Tibial nerve (tissue), 4 donors: ENCODE data around the gene CD93. TPM values are rescaled to one million over a fixed set of nuclear protein-coding genes. Genes with fewer than 3 reads are reported as not detected.

Experiments
- DNase-seq, 2 donors: peaks; one replicate each; pipeline ENCODE4 v3.0.0-alpha.2; 2019; ENCODE audit warnings: low spot score in 2 of 2
- H3K27ac ChIP-seq, 4 donors: fragments of 200-600 bp; sonication (generic) in 3 of 4; one replicate each; pipeline ENCODE4 v1.5.1; 2017 to 2019; ENCODE audit warnings: mild to moderate bottlenecking in 1 of 4
- H3K27me3 ChIP-seq, 2 donors: fragments of 200-600 bp; sonication (generic) in 1 of 2; one replicate each; pipeline versions ENCODE4 v1.5.1 to v1.6.0; 2017 to 2019
- H3K36me3 ChIP-seq, 3 donors: fragments of 200-600 bp; sonication (generic); one replicate each; pipeline ENCODE4 v1.5.1; 2018 to 2019
- H3K4me1 ChIP-seq, 4 donors: fragments of 200-600 bp; sonication (generic) in 3 of 4; one replicate each; pipeline ENCODE4 v1.5.1; 2017 to 2019
- H3K4me3 ChIP-seq, 4 donors: fragments of 200-600 bp; sonication (generic) in 3 of 4; one replicate each; pipeline ENCODE4 v1.5.1; 2017 to 2019; ENCODE audit warnings: mild to moderate bottlenecking in 1 of 4, moderate library complexity in 1 of 4
- H3K9me3 ChIP-seq, 4 donors: fragments of 200-600 bp; sonication (generic) in 3 of 4; one replicate each; pipeline ENCODE4 v1.5.1; 2017 to 2019
- CTCF ChIP-seq, 5 experiments: fragments of 200-600 bp in 3 of 5; fragments of 450-650 bp in 2 of 5; sonication (generic) in 3 of 5; IDR thresholded peaks; one replicate each; pipeline ENCODE4 v1.5.1; 2016 to 2019; ENCODE audit warnings: antibody characterized with exemption in 5 of 5, mild to moderate bottlenecking in 3 of 5, moderate library complexity in 2 of 5
- EP300 ChIP-seq, 2 donors: sonication (generic); formaldehyde crosslinking; IDR thresholded peaks; one replicate each; pipeline ENCODE4 v1.6.1; 2017; ENCODE audit warnings: antibody characterized with exemption in 2 of 2, mild to moderate bottlenecking in 1 of 2
- POLR2A ChIP-seq, 2 donors: fragments of 450-650 bp; IDR thresholded peaks; one replicate each; pipeline ENCODE4 v1.6.1; 2017; ENCODE audit warnings: antibody characterized with exemption in 2 of 2, mild to moderate bottlenecking in 2 of 2, moderate library complexity in 2 of 2
- WGBS, 2 donors: methylation state at CpG; one replicate each; pipeline ENCODE4 v1.1.5; 2018; 5-methylcytosine and 5-hydroxymethylcytosine counted together
- total RNA-seq, 4 donors: library from RNA; depleted of rRNA; stranded (reverse); fragments of >200 nt; gene quantifications; one replicate each; pipeline ENCODE4 v1.1.0, GENCODE V29; 2016

CD93 gene
- total RNA-seq, 4 donors from 2014 or later, result 23.0 to 85.1 (median 65.7) TPM

DNA sequence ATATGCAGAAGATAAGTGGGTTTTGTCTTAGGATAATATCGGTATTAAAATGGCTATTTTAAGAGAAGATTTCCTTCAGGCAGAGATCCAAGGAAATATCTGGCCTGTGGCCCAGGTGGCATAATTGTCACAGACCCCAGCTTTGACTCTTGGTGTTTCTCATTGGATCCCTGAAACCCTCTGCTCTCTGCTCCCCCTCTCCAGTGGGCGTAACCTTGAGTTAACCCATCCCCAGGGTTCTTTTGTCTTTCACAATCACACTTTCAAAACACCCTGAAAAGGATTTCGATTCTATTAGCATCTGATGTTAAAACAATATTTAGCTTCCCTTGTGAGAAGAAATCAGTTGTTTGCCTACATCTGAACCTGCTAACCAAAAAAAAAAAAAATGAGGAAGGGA is 43.9 kb downstream of the CD93 start:
- Histone ChIP-seq H3K36me3 (no peaks in the 10 kb centered on the region), H3K27me3 (peaks cover 0 to 3% of the 10 kb centered on the region in 2 donors), H3K4me3 (no peak overlapping the region), H3K27ac (no peak overlapping the region), H3K9me3 (no peaks in the 10 kb centered on the region), H3K4me1 (peaks cover 0 to 15% (median 0%) of the 10 kb centered on the region in 4 donors)
- 47 to 50% methylated on average over 3 of the region's 3 CpGs for WGBS, 2 donors
- DNase-seq, result no peak
- TF ChIP-seq CTCF (IDR thresholded peaks at IDR 0.05) (no peak), POLR2A (IDR thresholded peaks at IDR 0.05) (no peak), EP300 (IDR thresholded peaks at IDR 0.05) (no peak)

- Histone ChIP-seq H3K4me1 (peaks cover 0 to 4% (median 0%) of the 10 kb centered on the region in 4 donors), H3K27ac (no peak overlapping the region), H3K9me3 (no peaks in the 10 kb centered on the region), H3K4me3 (no peak overlapping the region), H3K27me3 (peaks cover 0 to 12% of the 10 kb centered on the region in 2 donors), H3K36me3 (no peaks in the 10 kb centered on the region)
- no peak for DNase-seq
- TF ChIP-seq EP300 (IDR thresholded peaks at IDR 0.05) (no peak), POLR2A (IDR thresholded peaks at IDR 0.05) (no peak), CTCF (IDR thresholded peaks at IDR 0.05) (no peak)
- 81 to 86% methylated on average over 3 of the region's 3 CpGs for WGBS, 2 donors
Observed at GRCh38 chr20:23039885-23040508, 46.1 kb downstream of the CD93 start.

- peaks cover 0 to 19% of the 10 kb centered on the region in 2 donors for H3K27me3 ChIP-seq
- no peak overlapping the region for H3K27ac ChIP-seq
- H3K4me1 ChIP-seq, result peaks cover 0 to 4% (median 0%) of the 10 kb centered on the region in 4 donors
- no peak overlapping the region for H3K4me3 ChIP-seq
- DNase-seq, result no peak
- no peaks in the 10 kb centered on the region for H3K9me3 ChIP-seq
- WGBS, 2 donors, result 88 to 92% methylated on average over 5 of the region's 5 CpGs
- no peak for TF ChIP-seq POLR2A (IDR thresholded peaks at IDR 0.05)
- no peak for TF ChIP-seq CTCF (IDR thresholded peaks at IDR 0.05)
- no peak for TF ChIP-seq EP300 (IDR thresholded peaks at IDR 0.05)
- H3K36me3 ChIP-seq, result no peaks in the 10 kb centered on the region
Observed at GRCh38 chr20:23039136-23039875, 46.8 kb downstream of the CD93 start.

- TF ChIP-seq CTCF (IDR thresholded peaks at IDR 0.05), result no peak
- no peak for TF ChIP-seq EP300 (IDR thresholded peaks at IDR 0.05)
Observed at GRCh38 chr20:23037017-23037481, 49.1 kb downstream of the CD93 start.

DNA sequence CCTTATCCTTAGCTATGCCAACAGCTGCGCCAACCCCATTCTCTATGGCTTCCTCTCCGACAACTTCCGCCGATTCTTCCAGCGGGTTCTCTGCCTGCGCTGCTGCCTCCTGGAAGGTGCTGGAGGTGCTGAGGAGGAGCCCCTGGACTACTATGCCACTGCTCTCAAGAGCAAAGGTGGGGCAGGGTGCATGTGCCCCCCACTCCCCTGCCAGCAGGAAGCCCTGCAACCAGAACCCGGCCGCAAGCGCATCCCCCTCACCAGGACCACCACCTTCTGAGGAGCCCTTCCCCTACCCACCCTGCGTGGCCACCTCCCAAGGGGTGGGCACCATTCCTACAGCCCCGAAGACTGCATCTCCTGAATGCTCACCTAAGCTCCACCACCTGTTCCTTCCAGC is 49.8 kb downstream of the CD93 start:
- H3K36me3 ChIP-seq, result no peaks in the 10 kb centered on the region
- TF ChIP-seq CTCF (IDR thresholded peaks at IDR 0.05) (no peak), POLR2A (IDR thresholded peaks at IDR 0.05) (no peak), EP300 (IDR thresholded peaks at IDR 0.05) (no peak)
- H3K4me1 ChIP-seq, result peaks cover 0 to 4% (median 0%) of the 10 kb centered on the region in 4 donors
- no peaks in the 10 kb centered on the region for H3K9me3 ChIP-seq
- no peak for DNase-seq
- WGBS, 2 donors, result 92 to 95% methylated on average over 11 of the region's 11 CpGs
- peaks cover 0 to 24% of the 10 kb centered on the region in 2 donors for H3K27me3 ChIP-seq
- H3K4me3 ChIP-seq, result no peak overlapping the region
- H3K27ac ChIP-seq, result no peak overlapping the region

More at GRCh38 chr20:23037017-23037481, 49.1 kb downstream of the CD93 start:
- Histone ChIP-seq H3K36me3 (no peaks in the 10 kb centered on the region), H3K4me1 (peaks cover 0 to 4% (median 0%) of the 10 kb centered on the region in 4 donors), H3K27me3 (peaks cover 0 to 24% of the 10 kb centered on the region in 2 donors), H3K4me3 (no peak overlapping the region), H3K27ac (no peak overlapping the region), H3K9me3 (no peaks in the 10 kb centered on the region)
- DNase-seq, result no peak
- 33 to 44% methylated on average over 3 of the region's 3 CpGs for WGBS, 2 donors
